ENCODE data around the gene SPOCK1. TPM values are rescaled to one million over a fixed set of nuclear protein-coding genes. Genes with fewer than 3 reads are reported as not detected.

Gene SPOCK1
- total RNA-seq, 1 experiment from 2014 or later: 9.8 TPM

DNA sequence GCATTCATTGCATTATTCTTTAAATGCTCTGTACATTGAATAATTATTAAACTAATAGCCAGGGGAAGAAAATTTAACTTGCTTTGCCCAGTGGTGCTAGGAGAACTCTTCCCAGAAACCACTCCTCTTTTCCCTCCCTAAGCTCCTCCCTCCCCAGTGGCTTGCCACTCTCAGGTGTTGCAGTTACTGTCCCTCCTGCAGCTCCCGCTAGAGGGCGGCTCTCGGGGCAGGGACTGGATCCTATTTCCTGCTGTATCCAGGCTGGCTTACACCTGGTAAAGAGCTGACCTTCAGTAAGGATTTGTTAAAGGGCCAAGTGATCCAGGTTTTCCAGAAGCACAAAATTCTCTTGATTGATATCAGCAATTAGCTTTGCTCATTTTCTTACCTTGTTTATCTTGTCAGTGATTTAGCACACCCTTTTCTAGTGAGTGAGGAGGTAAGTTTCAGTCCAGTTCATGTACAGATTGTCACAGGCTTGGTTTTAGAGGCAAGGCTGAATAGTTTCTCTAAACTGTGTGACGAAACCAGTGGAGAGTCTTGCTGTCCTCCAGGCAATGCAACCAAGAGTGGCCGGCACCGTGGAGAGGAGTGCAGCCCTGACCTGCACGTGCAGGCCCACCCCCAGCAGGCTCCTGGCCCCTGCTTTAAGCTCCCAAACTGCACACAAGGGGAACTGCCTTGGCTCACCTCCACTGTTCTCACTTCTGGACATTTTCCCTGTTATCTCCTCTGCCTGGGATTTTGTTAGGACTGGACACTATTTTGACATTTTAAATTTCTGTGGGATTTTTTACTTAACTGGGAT lies 423.8 kb downstream of the SPOCK1 start:
- Histone ChIP-seq H3K27ac (ENCODE audit: low read length) (no peak overlapping the region), H3K79me2 (ENCODE audit: low read length) (no peaks in the 10 kb centered on the region), H3K4me3 (ENCODE audit: low read length) (no peak overlapping the region), H3K4me2 (ENCODE audit: low read length) (no peak overlapping the region), H4K20me1 (ENCODE audit: low read length) (no peaks in the 10 kb centered on the region), H3K27me3 (ENCODE audit: low read length) (no peaks in the 10 kb centered on the region), H3K4me1 (ENCODE audit: insufficient read depth, low read length) (peaks cover 39% of the 10 kb centered on the region), H3F3A (ENCODE audit: low read length, unreplicated experiment) (no peaks in the 10 kb centered on the region), H3K9me2 (replicated peaks; ENCODE audit: low read length) (no peaks in the 10 kb centered on the region), H3K9ac (ENCODE audit: low read length) (no peak overlapping the region), H3K9me3 (ENCODE audit: low read length) (no peaks in the 10 kb centered on the region), H2AFZ (ENCODE audit: low read length) (0 out of 2 replicates have a peak overlapping the region, but pooled peaks have one; percentile 9), H3K36me3 (ENCODE audit: low read depth, low read length) (no peaks in the 10 kb centered on the region)
- no TSS peak for BruUV-seq (replicated peaks)
- peak; percentile 73 for ATAC-seq
- intact Hi-C loops (cut with micrococcal nuclease): loop anchor here (1.0 to 10.0 kb wide), 5 partner anchors 72 to 419 kb away; partner anchors contain the start of gene SPOCK1
- CTCF ChIA-PET: interaction anchor here (0.6 to 1.1 kb wide), 7 partner anchors 67 to 422 kb away, joined by 3 to 7 read pairs (median 4); no protein-coding TSS in a partner anchor
- DNase-seq: peak; percentile 84
- TF ChIP-seq, protein P1, sequence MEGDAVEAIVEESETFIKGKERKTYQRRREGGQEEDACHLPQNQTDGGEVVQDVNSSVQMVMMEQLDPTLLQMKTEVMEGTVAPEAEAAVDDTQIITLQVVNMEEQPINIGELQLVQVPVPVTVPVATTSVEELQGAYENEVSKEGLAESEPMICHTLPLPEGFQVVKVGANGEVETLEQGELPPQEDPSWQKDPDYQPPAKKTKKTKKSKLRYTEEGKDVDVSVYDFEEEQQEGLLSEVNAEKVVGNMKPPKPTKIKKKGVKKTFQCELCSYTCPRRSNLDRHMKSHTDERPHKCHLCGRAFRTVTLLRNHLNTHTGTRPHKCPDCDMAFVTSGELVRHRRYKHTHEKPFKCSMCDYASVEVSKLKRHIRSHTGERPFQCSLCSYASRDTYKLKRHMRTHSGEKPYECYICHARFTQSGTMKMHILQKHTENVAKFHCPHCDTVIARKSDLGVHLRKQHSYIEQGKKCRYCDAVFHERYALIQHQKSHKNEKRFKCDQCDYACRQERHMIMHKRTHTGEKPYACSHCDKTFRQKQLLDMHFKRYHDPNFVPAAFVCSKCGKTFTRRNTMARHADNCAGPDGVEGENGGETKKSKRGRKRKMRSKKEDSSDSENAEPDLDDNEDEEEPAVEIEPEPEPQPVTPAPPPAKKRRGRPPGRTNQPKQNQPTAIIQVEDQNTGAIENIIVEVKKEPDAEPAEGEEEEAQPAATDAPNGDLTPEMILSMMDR (conservative IDR thresholded peaks at IDR 0.05; ENCODE audit: low read depth, low read length): peak; percentile 79
- no peak for TF ChIP-seq EZH2phosphoT487 (IDR thresholded peaks at IDR 0.05; ENCODE audit: borderline replicate concordance, low read length)
- POLR2A ChIA-PET (ENCODE audit: unreplicated experiment): no interaction called here

GRCh38 chr5:137073189-137073588 lies 425.9 kb downstream of the SPOCK1 start:
- Histone ChIP-seq H3K27ac (ENCODE audit: low read length) (0 out of 2 replicates have a peak overlapping the region, but pooled peaks have one; percentile 20), H3K9ac (ENCODE audit: low read length) (no peak overlapping the region), H3F3A (ENCODE audit: low read length, unreplicated experiment) (no peaks in the 10 kb centered on the region), H3K36me3 (ENCODE audit: low read depth, low read length) (no peaks in the 10 kb centered on the region), H3K27me3 (ENCODE audit: low read length) (no peaks in the 10 kb centered on the region), H3K79me2 (ENCODE audit: low read length) (no peaks in the 10 kb centered on the region), H4K20me1 (ENCODE audit: low read length) (no peaks in the 10 kb centered on the region), H3K4me3 (ENCODE audit: low read length) (no peak overlapping the region), H3K4me2 (ENCODE audit: low read length) (no peak overlapping the region), H2AFZ (ENCODE audit: low read length) (no peak overlapping the region), H3K9me2 (replicated peaks; ENCODE audit: low read length) (no peaks in the 10 kb centered on the region), H3K9me3 (ENCODE audit: low read length) (no peaks in the 10 kb centered on the region), H3K4me1 (ENCODE audit: insufficient read depth, low read length) (peaks cover 29% of the 10 kb centered on the region)
- ATAC-seq (0 out of 2 replicates have a peak, but pooled peaks have one; percentile 12), DNase-seq (peak; percentile 29)
- intact Hi-C loops (cut with micrococcal nuclease): loop anchor here (10.0 kb wide), 1 partner anchor 422 kb away; the partner anchor contains the start of gene SPOCK1
- no TSS peak for BruUV-seq (replicated peaks)
- POLR2A ChIA-PET (ENCODE audit: unreplicated experiment): interaction anchor here (0.6 kb wide), 1 partner anchor 219 kb away, joined by 3 read pairs; no protein-coding TSS in a partner anchor
- TF ChIP-seq EZH2 (IDR thresholded peaks at IDR 0.05; ENCODE audit: low read length, unreplicated experiment): no peak
- TF ChIP-seq, protein P1 (conservative IDR thresholded peaks at IDR 0.05; ENCODE audit: low read depth, low read length): no peak
- CTCF ChIA-PET: no interaction called here
